ENCODE measurements around the gene MON2.

GRCh38 chr12:62484233-62484632 lies 17.6 kb downstream of the MON2 start:
- TF ChIP-seq, protein P1, sequence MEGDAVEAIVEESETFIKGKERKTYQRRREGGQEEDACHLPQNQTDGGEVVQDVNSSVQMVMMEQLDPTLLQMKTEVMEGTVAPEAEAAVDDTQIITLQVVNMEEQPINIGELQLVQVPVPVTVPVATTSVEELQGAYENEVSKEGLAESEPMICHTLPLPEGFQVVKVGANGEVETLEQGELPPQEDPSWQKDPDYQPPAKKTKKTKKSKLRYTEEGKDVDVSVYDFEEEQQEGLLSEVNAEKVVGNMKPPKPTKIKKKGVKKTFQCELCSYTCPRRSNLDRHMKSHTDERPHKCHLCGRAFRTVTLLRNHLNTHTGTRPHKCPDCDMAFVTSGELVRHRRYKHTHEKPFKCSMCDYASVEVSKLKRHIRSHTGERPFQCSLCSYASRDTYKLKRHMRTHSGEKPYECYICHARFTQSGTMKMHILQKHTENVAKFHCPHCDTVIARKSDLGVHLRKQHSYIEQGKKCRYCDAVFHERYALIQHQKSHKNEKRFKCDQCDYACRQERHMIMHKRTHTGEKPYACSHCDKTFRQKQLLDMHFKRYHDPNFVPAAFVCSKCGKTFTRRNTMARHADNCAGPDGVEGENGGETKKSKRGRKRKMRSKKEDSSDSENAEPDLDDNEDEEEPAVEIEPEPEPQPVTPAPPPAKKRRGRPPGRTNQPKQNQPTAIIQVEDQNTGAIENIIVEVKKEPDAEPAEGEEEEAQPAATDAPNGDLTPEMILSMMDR (IDR thresholded peaks at IDR 0.05), result no peak
- no peak for TF ChIP-seq POLR2A (IDR thresholded peaks at IDR 0.05)
